Ascending aorta (tissue), 2 donors: Measurements from ENCODE around the gene MCM7. TPM values are rescaled to one million over a fixed set of nuclear protein-coding genes. Genes with fewer than 3 reads are reported as not detected.

Source experiments
- DNase-seq, 2 donors: peaks; one replicate each; pipeline ENCODE4 v3.0.0-alpha.2; 2019; ENCODE audit warnings: low spot score in 2 of 2
- H3K27ac ChIP-seq, 2 donors: fragments of 200-600 bp; sonication (generic); one replicate each; pipeline ENCODE4 v1.5.1; 2016 to 2017; ENCODE audit warnings: mild to moderate bottlenecking in 1 of 2
- H3K27me3 ChIP-seq: fragments of 200-600 bp; sonication (generic); one replicate; pipeline ENCODE4 v1.5.1; 2017
- H3K36me3 ChIP-seq, 2 donors: fragments of 200-600 bp; sonication (generic); one replicate each; pipeline ENCODE4 v1.5.1; 2016
- H3K4me1 ChIP-seq, 2 donors: fragments of 200-600 bp; sonication (generic); one replicate each; pipeline ENCODE4 v1.5.1; 2016 to 2017; ENCODE audit warnings: mild to moderate bottlenecking in 1 of 2
- H3K4me3 ChIP-seq, 2 donors: fragments of 200-600 bp; sonication (generic); one replicate each; pipeline ENCODE4 v1.5.1; 2016 to 2017; ENCODE audit warnings: mild to moderate bottlenecking in 1 of 2
- H3K9me3 ChIP-seq, 2 donors: fragments of 200-600 bp; sonication (generic); one replicate each; pipeline ENCODE4 v1.5.1; 2016
- CTCF ChIP-seq, 3 experiments: fragments of 200-600 bp in 2 of 3; fragments of 450-650 bp in 1 of 3; sonication (generic) in 2 of 3; IDR thresholded peaks; one replicate each; pipeline ENCODE4 v1.5.1; 2016 to 2019; ENCODE audit warnings: antibody characterized with exemption in 3 of 3, mild to moderate bottlenecking in 1 of 3, moderate library complexity in 1 of 3
- intact Hi-C: fragments of 100-400 bp; cut with DNase I; formaldehyde crosslinking; loops from one replicate; pipeline ENCODE4 v1.15.1; 2023
- total RNA-seq: library from RNA; depleted of rRNA; stranded (reverse); fragments of >200 nt; gene quantifications from one replicate; pipeline ENCODE4 v1.1.0, GENCODE V29; 2016

The MCM7 gene
- total RNA-seq, 1 donor from 2014 or later, result 52.2 TPM

GRCh38 chr7:100111156-100111555 lies 10.0 kb upstream of the MCM7 start:
- Histone ChIP-seq H3K27me3 (no peaks in the 10 kb centered on the region), H3K27ac (no peak overlapping the region), H3K4me1 (no peaks in the 10 kb centered on the region), H3K9me3 (no peaks in the 10 kb centered on the region), H3K4me3 (no peak overlapping the region), H3K36me3 (peaks cover 72 to 77% of the 10 kb centered on the region in 2 donors)
- intact Hi-C loops, result no loop called here
- TF ChIP-seq CTCF (IDR thresholded peaks at IDR 0.05), result no peak
- no peak for DNase-seq

DNA sequence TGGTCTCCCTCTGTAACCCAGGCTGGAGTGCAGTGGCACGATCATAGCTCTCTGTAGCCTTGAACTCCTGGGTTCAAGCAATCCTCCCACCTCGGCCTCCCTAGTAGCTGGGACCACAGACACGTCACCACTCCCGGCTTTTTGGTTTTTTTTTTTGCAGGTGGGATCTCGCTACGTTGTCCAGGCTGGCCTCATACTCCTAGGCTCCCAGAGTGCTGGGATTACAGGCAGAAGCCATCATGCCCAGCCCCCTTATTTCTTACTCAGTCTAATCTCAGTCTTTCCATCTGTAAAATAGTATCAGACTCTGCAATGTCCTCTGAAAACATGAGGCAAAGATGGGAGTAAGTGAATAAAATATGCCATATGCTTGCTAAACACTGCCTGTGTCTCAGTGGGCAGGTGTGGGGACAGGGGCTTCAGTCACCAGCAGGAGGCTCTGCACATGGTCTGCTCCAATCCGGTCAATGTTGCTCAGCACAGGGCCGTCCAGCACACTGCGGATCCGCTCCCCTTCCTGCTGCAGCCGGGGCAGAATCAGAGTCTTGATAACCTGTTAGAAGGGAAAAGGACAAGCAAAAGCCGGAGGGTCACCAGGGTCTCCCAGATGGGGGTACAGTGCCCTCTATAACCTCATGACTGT lies 8.4 kb upstream of the MCM7 start:
- Histone ChIP-seq H3K4me3 (no peak overlapping the region), H3K4me1 (no peaks in the 10 kb centered on the region), H3K27me3 (no peaks in the 10 kb centered on the region), H3K9me3 (no peaks in the 10 kb centered on the region), H3K36me3 (peaks cover 80 to 92% of the 10 kb centered on the region in 2 donors), H3K27ac (no peak overlapping the region)
- intact Hi-C loops, result no loop called here
- DNase-seq, result no peak
- TF ChIP-seq CTCF (IDR thresholded peaks at IDR 0.05), result no peak

DNA sequence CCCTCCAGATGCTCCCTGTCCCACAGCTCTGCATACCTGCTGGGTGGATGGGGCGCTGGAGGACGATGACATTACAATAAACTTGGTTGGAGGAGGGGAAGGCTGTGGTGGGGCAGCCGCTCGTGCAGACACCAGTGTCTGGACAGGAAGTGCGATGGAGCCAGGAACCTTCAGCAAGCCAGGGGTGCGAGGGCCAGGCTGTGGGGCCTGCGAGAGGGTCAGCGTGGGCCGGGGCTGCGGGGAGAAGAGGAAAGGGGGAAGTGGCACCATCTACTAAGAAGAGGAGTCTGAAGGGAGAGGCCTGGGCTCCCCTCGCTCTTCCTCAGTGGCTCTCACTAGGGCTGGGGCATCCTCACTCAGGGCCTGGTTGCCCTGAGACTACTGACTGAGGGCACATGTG lies 6.7 kb upstream of the MCM7 start:
- H3K27ac ChIP-seq, result no peak overlapping the region
- intact Hi-C loops, result no loop called here
- no peak for DNase-seq
- no peak overlapping the region for H3K4me3 ChIP-seq
- no peaks in the 10 kb centered on the region for H3K9me3 ChIP-seq
- H3K4me1 ChIP-seq, result no peaks in the 10 kb centered on the region
- no peak for TF ChIP-seq CTCF (IDR thresholded peaks at IDR 0.05)
- no peaks in the 10 kb centered on the region for H3K27me3 ChIP-seq
- peaks cover 71 to 86% of the 10 kb centered on the region in 2 donors for H3K36me3 ChIP-seq

GRCh38 chr7:100107125-100107737 lies 6.0 kb upstream of the MCM7 start:
- Histone ChIP-seq H3K9me3 (no peaks in the 10 kb centered on the region), H3K4me1 (no peaks in the 10 kb centered on the region), H3K36me3 (peaks cover 64 to 79% of the 10 kb centered on the region in 2 donors), H3K27ac (no peak overlapping the region), H3K4me3 (no peak overlapping the region), H3K27me3 (no peaks in the 10 kb centered on the region)
- DNase-seq, result no peak
- intact Hi-C loops, result no loop called here
- TF ChIP-seq CTCF (IDR thresholded peaks at IDR 0.05), result no peak

DNA sequence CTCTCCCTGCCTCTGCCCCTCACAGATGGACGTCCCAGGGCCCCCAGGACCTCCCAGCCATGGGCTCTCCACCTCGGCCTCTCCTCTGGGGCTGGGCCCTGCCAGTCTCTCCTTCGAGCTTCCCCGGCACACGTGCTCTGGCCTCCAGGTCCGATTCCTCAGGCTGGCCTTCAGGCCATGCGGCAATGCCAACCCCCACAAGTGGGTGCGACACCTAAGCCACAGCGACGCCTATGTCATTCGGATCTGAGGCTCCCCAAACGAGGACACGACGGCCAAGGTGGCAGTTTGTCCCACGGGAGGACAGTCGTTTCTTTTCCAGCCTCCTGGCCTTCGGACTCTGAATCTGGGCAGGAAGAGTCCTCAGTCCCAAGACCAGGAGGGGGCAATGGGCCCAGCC lies 5.4 kb upstream of the MCM7 start:
- H3K27ac ChIP-seq, result no peak overlapping the region
- intact Hi-C loops, result no loop called here
- H3K36me3 ChIP-seq, result peaks cover 58 to 73% of the 10 kb centered on the region in 2 donors
- TF ChIP-seq CTCF (IDR thresholded peaks at IDR 0.05), result no peak
- no peak overlapping the region for H3K4me3 ChIP-seq
- H3K9me3 ChIP-seq, result no peaks in the 10 kb centered on the region
- H3K4me1 ChIP-seq, result no peaks in the 10 kb centered on the region
- no peak for DNase-seq
- no peaks in the 10 kb centered on the region for H3K27me3 ChIP-seq
